Neural cell (in vitro differentiated cells): Measurements from ENCODE around the gene RAP1GDS1. TPM values are rescaled to one million over a fixed set of nuclear protein-coding genes. Genes with fewer than 3 reads are reported as not detected.

Source experiments
- H2AFZ ChIP-seq: fragments of 200-600, 300-800 bp; sonication (generic), shearing (Covaris generic); 2 replicates; pipeline ENCODE4 v1.6.0; 2014; ENCODE audit warnings: low read depth, mild to moderate bottlenecking, antibody characterized with exemption, low read length, moderate library complexity
- H3F3A ChIP-seq: fragments of 200-600 bp; shearing (Covaris generic); 2 replicates; pipeline ENCODE4 v1.6.1; 2016; ENCODE audit warnings: mild to moderate bottlenecking, moderate library complexity, mixed read lengths, antibody characterized with exemption, low read length; ENCODE audit not compliant: insufficient read depth, poor library complexity, severe bottlenecking
- H3K27ac ChIP-seq: fragments of 200-600, 300-800 bp; sonication (generic), shearing (Covaris generic); 2 replicates; pipeline ENCODE4 v1.5.1; 2014; ENCODE audit warnings: mild to moderate bottlenecking, low read length, moderate library complexity
- H3K27me3 ChIP-seq: fragments of 300-800, 200-600 bp; sonication (generic), shearing (Covaris generic); 2 replicates; pipeline ENCODE4 v1.6.0; 2014; ENCODE audit warnings: mild to moderate bottlenecking, low read depth, low read length, moderate library complexity; ENCODE audit not compliant: insufficient read depth
- H3K36me3 ChIP-seq: fragments of 300-800, 200-600 bp; sonication (generic), shearing (Covaris generic); 2 replicates; pipeline ENCODE4 v1.5.1; 2014; ENCODE audit warnings: mild to moderate bottlenecking, antibody characterized with exemption, low read length, moderate library complexity; ENCODE audit not compliant: insufficient read depth
- H3K4me2 ChIP-seq: fragments of 300-800, 200-600 bp; sonication (generic), shearing (Covaris generic); 2 replicates; pipeline ENCODE4 v1.6.0; 2014; ENCODE audit warnings: mild to moderate bottlenecking, low read length
- H3K4me3 ChIP-seq: fragments of 300-800, 200-600 bp; sonication (generic), shearing (Covaris generic); 2 replicates; pipeline ENCODE4 v1.5.1; 2014; ENCODE audit warnings: mild to moderate bottlenecking, low read length, moderate library complexity
- H3K79me2 ChIP-seq: fragments of 200-600 bp; shearing (Covaris generic); replicated peaks from 2 replicates; pipeline ENCODE4 v1.6.0; 2014; ENCODE audit warnings: mild to moderate bottlenecking, low read length, moderate library complexity; ENCODE audit not compliant: insufficient read depth
- H3K9ac ChIP-seq: fragments of 300-800, 200-600 bp; sonication (generic), shearing (Covaris generic); 2 replicates; pipeline ENCODE4 v1.6.1; 2016; ENCODE audit warnings: mild to moderate bottlenecking, low read length, mixed read lengths
- H3K9me2 ChIP-seq: fragments of 200-600 bp; shearing (Covaris generic); 2 replicates; pipeline ENCODE4 v1.6.1; 2016; ENCODE audit warnings: mild to moderate bottlenecking, low read length, mixed read lengths; ENCODE audit not compliant: insufficient read depth
- H3K9me3 ChIP-seq: fragments of 200-600, 300-800 bp; sonication (generic), shearing (Covaris generic); 2 replicates; pipeline ENCODE4 v1.6.1; 2016; ENCODE audit warnings: mild to moderate bottlenecking, mixed run types, low read length, moderate library complexity, mixed read lengths
- H4K20me1 ChIP-seq: fragments of 200-600 bp; shearing (Covaris generic); 2 replicates; pipeline ENCODE4 v1.6.1; 2016; ENCODE audit warnings: mild to moderate bottlenecking, mixed run types; ENCODE audit not compliant: insufficient read depth
- CTCF ChIP-seq: fragments of 450-650 bp; IDR thresholded peaks from 2 replicates; pipeline ENCODE4 v1.5.1; 2014; ENCODE audit warnings: antibody characterized with exemption, mild to moderate bottlenecking, moderate library complexity; ENCODE audit not compliant: poor library complexity, severe bottlenecking
- EP300 ChIP-seq: fragments of 450-650 bp; conservative IDR thresholded peaks from 2 replicates; pipeline ENCODE4 v1.6.1; 2014; ENCODE audit warnings: antibody characterized with exemption, mild to moderate bottlenecking, moderate library complexity; ENCODE audit not compliant: poor library complexity, severe bottlenecking
- EZH2 ChIP-seq: fragments of 200-600, 300-800 bp; shearing (Covaris generic), sonication (generic); IDR thresholded peaks from 2 replicates; pipeline ENCODE4 v1.6.1; 2014; ENCODE audit warnings: antibody characterized with exemption, low read length, borderline replicate concordance, mild to moderate bottlenecking; ENCODE audit not compliant: insufficient read depth, poor library complexity, severe bottlenecking
- MXI1 ChIP-seq: fragments of 450-650 bp; conservative IDR thresholded peaks from 2 replicates; pipeline ENCODE4 v1.6.1; 2014; ENCODE audit warnings: antibody characterized with exemption, mild to moderate bottlenecking; ENCODE audit not compliant: poor library complexity, severe bottlenecking
- POLR2AphosphoS5 ChIP-seq: IDR thresholded peaks from 2 replicates; pipeline ENCODE4 v1.6.1; 2012
- RAD21 ChIP-seq: fragments of 450-650 bp; conservative IDR thresholded peaks from 2 replicates; pipeline ENCODE4 v1.6.1; 2014; ENCODE audit warnings: antibody characterized with exemption, mild to moderate bottlenecking, moderate library complexity
- REST ChIP-seq: IDR thresholded peaks from 2 replicates; pipeline ENCODE4 v1.6.1; 2012; ENCODE audit warnings: borderline replicate concordance
- SMC3 ChIP-seq: fragments of 450-650 bp; conservative IDR thresholded peaks from 2 replicates; pipeline ENCODE4 v1.6.1; 2014; ENCODE audit warnings: antibody characterized with exemption, mild to moderate bottlenecking, moderate library complexity; ENCODE audit not compliant: poor library complexity
- TAF1 ChIP-seq: IDR thresholded peaks from 2 replicates; pipeline ENCODE4 v1.6.1; 2012; ENCODE audit warnings: low read depth
- polyA plus RNA-seq: library from polyadenylated mRNA; depleted of rRNA; stranded (reverse); fragments of >200 nt; gene quantifications from 2 replicates; pipeline ENCODE4 v1.2.3, GENCODE V29; 2014

Gene RAP1GDS1
- polyA plus RNA-seq, 1 donor from 2014 or later, result 41.1 TPM

GRCh38 chr4:98226396-98226795, 34.8 kb upstream of the RAP1GDS1 start:
- Histone ChIP-seq H3K9me2 (no peaks in the 10 kb centered on the region), H3K4me2 (no peak overlapping the region), H3K4me3 (no peak overlapping the region), H3K9me3 (no peaks in the 10 kb centered on the region), H3K9ac (no peak overlapping the region), H3F3A (no peaks in the 10 kb centered on the region), H2AFZ (no peak overlapping the region), H3K27me3 (no peaks in the 10 kb centered on the region), H3K36me3 (no peaks in the 10 kb centered on the region), H4K20me1 (no peaks in the 10 kb centered on the region), H3K27ac (no peak overlapping the region), H3K79me2 (no peaks in the 10 kb centered on the region)
- TF ChIP-seq RAD21, result no peak
- no peak for TF ChIP-seq EZH2
- TF ChIP-seq EP300, result no peak
- TF ChIP-seq CTCF, result no peak
- no peak for TF ChIP-seq REST
- no peak for TF ChIP-seq SMC3
- TF ChIP-seq TAF1, result no peak
- no peak for TF ChIP-seq POLR2AphosphoS5
- no peak for TF ChIP-seq MXI1

- Histone ChIP-seq H3K9me2 (no peaks in the 10 kb centered on the region), H3K9ac (no peak overlapping the region), H3K4me3 (no peak overlapping the region), H3K79me2 (no peaks in the 10 kb centered on the region), H3K4me2 (no peak overlapping the region), H3K9me3 (no peaks in the 10 kb centered on the region), H4K20me1 (no peaks in the 10 kb centered on the region), H3F3A (no peaks in the 10 kb centered on the region), H3K27ac (no peak overlapping the region), H3K36me3 (no peaks in the 10 kb centered on the region), H2AFZ (no peak overlapping the region), H3K27me3 (no peaks in the 10 kb centered on the region)
- TF ChIP-seq EP300, result no peak
- TF ChIP-seq REST, result no peak
- no peak for TF ChIP-seq CTCF
- TF ChIP-seq TAF1, result no peak
- no peak for TF ChIP-seq SMC3
Measured at GRCh38 chr4:98230961-98231360, 30.2 kb upstream of the RAP1GDS1 start.
